GM12865 (cell line): ENCODE measurements around the gene ZC3H7B.
"Not testable (repeated sequence)": the region's sequence is repeated elsewhere in the genome, so short reads cannot be mapped to it uniquely, and the experiment has no call there.

Experiments
- DNase-seq: peaks from one replicate; pipeline ENCODE4 v3.0.0; 2010; ENCODE audit warnings: low read depth
- H3K4me3 ChIP-seq: 2 replicates; pipeline ENCODE4 v1.5.1; 2011; ENCODE audit warnings: mild to moderate bottlenecking, low read depth, low read length, control low read depth
- TF ChIP-seq, protein P1 (sequence below): IDR thresholded peaks from 2 replicates; pipeline ENCODE4 v1.5.1; 2011; ENCODE audit warnings: low read length, control low read depth, low read depth, inconsistent platforms; ENCODE audit not compliant: insufficient read depth; ENCODE audit errors: missing control alignments

Gene ZC3H7B

DNA sequence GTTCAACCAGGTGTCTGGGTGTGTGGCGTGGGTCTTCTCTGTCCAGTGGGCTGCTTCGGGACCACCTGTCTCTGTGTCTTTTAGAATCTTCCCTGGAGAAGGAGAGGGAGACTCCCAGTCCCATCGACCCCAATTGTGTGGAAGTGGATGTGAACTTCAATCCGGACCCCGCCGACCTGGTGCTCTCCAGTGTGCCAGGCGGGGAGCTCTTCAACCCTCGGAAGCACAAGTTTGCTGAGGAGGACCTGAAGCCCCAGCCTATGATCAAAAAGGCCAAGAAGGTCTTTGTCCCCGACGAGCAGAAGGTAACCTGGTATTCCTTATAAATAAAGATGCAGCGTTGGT lies 92.7 kb downstream of the ZC3H7B start:
- TF ChIP-seq, protein P1, sequence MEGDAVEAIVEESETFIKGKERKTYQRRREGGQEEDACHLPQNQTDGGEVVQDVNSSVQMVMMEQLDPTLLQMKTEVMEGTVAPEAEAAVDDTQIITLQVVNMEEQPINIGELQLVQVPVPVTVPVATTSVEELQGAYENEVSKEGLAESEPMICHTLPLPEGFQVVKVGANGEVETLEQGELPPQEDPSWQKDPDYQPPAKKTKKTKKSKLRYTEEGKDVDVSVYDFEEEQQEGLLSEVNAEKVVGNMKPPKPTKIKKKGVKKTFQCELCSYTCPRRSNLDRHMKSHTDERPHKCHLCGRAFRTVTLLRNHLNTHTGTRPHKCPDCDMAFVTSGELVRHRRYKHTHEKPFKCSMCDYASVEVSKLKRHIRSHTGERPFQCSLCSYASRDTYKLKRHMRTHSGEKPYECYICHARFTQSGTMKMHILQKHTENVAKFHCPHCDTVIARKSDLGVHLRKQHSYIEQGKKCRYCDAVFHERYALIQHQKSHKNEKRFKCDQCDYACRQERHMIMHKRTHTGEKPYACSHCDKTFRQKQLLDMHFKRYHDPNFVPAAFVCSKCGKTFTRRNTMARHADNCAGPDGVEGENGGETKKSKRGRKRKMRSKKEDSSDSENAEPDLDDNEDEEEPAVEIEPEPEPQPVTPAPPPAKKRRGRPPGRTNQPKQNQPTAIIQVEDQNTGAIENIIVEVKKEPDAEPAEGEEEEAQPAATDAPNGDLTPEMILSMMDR, result no peak
- no peak overlapping the region for H3K4me3 ChIP-seq
- no peak for DNase-seq

DNA sequence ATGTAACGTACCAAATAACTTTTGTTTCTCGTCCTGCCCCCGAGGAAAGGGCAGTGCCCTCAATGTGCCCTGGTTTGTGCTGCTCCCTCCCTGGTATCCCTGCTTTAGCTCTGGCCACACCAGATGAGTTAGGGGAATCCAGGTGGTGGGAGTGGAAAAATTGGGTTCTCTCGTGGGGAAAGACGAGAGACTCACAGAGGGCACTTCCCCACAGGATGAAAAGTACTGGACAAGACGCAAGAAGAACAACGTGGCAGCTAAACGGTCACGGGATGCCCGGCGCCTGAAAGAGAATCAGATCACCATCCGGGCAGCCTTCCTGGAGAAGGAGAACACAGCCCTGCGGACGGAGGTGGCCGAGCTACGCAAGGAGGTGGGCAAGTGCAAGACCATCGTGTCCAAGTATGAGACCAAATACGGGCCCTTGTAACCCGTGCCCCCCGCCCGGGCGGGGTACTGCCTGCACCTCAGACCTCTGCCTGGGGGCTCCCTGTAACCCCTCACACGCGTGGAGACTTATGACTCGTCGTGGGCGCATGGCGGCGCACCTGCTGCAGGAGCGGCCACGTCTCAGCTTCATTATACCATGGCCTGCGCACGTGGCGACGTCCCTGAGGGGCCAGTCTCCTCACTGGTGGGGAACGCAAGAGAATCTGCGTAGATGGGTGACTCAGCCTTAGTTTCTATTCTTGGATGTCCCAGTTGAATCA lies 94.4 kb downstream of the ZC3H7B start:
- TF ChIP-seq, protein P1, result no peak
- DNase-seq, result no peak
- H3K4me3 ChIP-seq, result no peak overlapping the region

DNA sequence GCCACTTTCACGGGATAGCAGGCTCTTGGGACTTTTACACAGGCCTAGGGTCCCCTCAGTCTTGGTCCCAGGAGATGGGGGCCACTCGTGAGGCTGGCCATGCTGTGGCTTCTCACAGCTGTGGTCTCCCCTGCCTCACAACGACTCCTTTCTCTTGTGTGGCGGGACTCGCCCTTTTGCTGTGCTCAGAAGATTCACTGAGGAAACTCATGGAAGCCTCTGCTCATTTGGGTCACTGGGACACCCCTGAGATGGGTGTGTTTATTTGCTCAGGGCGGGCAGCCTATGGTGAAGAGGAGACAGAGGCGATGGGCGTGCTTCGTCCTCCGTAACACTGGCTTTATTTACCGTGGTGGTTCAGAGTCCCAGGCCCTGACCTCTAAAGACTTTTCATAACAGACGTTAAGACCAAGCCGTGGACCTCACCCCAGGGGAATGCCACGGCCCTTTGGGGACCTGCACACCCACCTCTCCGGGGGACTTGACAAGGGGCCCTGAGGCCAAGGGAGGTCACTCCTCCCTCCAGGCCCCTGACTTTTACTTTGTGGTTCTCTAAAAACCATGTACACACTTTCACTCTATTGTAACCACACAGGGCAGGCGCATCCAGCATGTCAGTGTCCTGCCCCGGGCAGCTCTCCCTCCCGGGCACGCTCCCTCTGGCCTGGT lies 96.0 kb downstream of the ZC3H7B start:
- no peak for DNase-seq
- TF ChIP-seq, protein P1, result no peak
- no peak overlapping the region for H3K4me3 ChIP-seq

DNA sequence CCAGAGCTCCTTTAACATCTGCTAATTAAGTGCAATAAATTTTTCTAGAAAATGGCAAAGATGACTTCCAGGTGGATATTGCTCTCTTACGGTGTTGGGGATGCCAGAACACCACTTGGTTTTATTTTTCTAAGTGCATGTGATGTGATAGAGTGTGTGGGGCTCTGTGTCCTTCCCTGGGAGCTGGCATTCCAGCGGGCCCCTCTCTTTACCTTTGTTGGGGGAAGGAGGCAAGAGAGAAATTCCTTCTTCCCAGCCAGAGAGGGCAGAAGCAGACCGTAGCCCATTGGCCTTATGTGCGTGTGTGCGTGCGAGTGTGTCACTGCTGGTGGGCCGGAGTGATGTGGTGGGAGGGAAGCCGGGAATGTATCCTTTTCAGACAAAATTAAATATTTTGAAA lies 97.6 kb downstream of the ZC3H7B start:
- no peak for DNase-seq
- TF ChIP-seq, protein P1, result no peak
- no peak overlapping the region for H3K4me3 ChIP-seq

DNA sequence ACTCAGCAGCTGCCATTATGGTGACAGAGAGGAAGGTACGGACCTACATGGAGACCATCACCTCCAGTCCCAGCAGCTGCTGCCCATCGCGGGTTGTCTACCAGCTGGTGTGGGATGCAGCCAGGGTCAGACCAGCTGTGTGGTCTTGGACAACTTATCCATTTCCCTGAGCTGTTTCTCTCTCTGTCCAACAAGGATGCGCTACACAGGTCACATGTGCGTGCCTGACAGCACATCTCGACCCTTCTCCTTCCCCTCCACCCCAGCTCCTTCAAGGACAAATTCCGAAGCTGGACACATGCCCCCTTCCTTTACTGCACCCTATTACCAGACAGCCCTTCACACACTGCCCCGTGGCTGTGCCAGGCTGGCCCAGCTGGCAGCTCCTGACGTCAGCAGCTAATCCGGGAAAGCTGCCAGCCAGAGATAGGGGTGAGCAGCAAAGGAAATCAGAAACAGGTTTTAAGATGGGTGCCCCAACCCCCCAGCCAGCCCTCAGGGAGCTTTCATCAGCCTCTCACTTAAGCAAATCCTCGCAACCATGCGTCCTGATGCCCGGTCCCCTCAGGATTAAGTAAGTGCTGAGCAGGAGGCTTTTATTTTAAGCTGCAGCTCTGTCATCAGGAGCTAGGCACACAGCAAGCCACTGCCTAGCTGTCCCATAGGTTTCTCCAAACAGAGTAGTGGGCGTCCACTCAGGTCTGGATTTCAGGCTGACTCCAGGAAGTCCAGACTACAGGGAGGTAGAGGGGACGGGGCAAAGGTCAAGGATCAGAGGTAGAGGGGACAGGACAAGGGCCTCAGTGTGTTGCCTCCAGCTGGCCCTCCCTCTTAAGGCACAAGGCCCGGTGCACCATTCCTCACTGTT lies 100.7 kb downstream of the ZC3H7B start:
- DNase-seq, result no peak
- no peak overlapping the region for H3K4me3 ChIP-seq

DNA sequence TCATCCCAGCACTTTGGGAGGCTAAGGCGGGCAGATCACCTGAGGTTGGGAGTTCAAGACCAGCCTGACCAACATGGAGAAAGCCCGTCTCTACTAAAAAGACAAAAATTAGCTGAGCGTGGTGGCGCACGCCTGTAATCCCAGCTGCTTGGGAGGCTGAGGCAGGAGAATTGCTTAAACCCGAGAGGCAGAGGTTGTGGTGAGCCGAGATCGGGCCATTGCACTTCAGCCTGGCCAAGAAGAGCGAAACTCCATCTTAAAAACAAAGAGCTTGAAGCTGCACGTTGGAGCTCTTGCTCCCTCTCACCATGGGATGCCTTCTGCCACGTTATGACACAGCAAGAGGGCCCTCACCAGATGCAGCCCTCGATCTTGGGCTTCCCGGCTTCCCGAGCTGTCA lies 101.5 kb downstream of the ZC3H7B start:
- DNase-seq, H3K4me3 ChIP-seq: not testable (repeated sequence)

More for the DNA sequence above, 100.7 kb downstream of the ZC3H7B start:
- TF ChIP-seq, protein P1, result no peak
